NCI-H1436 (cell line): ENCODE measurements around the gene CARD8.
A peak's percentile ranks its signal among the peaks of the same experiment; 100 is the strongest.

Experiments used
- DNase-seq: peaks from one replicate; lab custom pipeline; 2025; lab: John Stamatoyannopoulos, UW

CARD8 gene

DNA sequence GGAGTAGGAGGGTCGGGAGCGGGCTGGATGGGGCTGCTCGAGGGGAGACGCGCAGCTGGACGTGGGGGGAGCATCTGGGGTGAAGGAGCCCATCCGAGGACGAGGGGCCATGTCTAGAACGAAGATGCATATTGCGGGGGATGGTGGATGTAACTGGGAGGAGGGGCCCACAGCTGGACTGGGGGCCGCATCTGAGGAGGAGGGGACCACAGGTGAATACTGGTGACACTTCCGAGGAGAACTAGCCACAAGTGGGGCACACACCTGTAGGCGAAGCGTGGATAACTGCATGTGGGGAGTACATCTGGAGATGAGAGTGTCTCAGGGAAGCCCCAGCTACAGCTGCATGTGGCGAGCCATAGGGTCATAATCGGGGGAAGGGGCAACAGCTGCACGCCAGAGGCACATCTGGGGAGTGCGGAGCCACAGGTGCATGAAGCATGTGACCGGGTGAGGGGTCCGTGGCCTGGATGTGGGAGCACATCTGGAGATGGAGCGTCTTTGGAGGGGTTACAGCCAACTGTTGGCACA is 84.8 kb downstream of the CARD8 start:
- DNase-seq: no peak

- peak; percentile 97 for DNase-seq
Observed at GRCh38 chr19:48169939-48170803, 85.5 kb downstream of the CARD8 start, which contains the start of the genes LIG1 and ZSWIM9. LIG1 (minus strand) TSS chr19:48170344; CDS start chr19:48165566, 4,778 bp downstream. ZSWIM9 (plus strand) TSS chr19:48170680; CDS start chr19:48171803, 1,123 bp downstream.

DNA sequence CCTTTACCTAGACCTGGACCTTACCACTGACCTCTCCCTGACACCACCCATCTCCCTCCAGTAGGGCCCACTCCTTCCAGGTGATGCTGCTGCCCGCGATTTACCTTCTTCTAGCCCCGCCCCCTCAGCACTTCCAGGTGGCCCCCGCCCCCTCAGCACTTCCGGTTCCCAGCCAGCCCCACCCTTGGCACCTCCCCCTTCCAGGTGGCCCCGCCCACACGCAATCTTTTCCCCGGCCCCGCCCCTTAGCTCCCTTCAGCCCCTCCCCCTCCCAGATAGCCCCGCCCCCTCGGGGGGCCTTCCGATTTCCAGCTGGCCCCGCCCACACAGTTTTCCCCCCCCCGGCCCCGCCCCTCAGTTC is 86.2 kb downstream of the CARD8 start:
- DNase-seq: peak; percentile 89

GRCh38 chr19:48168689-48169088 is 87.0 kb downstream of the CARD8 start:
- DNase-seq: no peak

DNA sequence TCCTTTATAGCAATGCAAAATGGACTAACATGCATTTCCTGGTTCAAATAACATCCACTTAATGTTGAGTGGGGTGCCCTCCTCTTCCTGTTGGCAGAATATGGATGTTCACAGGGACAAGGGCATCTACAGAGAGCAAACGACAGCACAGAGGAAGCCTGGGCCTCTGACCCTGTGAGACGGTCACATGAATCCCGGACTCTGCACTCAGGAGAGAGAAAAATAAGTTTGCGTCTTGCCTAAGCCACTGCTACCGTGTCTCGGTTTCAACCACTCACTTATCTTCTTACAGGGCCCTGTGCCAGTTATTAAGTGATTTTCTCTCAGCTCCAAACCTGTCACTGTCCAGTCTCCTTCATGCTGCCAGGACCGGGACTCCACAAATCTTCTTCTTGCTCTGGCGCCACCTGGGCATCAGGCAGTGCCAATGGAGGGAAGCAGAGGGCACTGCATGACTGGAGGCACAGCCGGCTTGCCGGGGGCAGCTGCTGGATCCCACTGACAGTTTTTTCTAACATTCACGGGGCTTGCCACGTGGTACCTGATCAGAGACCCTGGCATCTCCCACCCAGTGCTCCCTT is 97.4 kb downstream of the CARD8 start:
- DNase-seq: no peak
